ENCODE data around the gene ITGB1BP1. TPM values are rescaled to one million over a fixed set of nuclear protein-coding genes. Genes with fewer than 3 reads are reported as not detected.

The ITGB1BP1 gene
- total RNA-seq, 1 experiment from 2014 or later = 68.7 TPM

- Histone ChIP-seq H3K9me3 (replicated peaks) (no peaks in the 10 kb centered on the region), H3K27ac (no peak overlapping the region), H3K27me3 (no peaks in the 10 kb centered on the region), H3K36me3 (peaks cover 26% of the 10 kb centered on the region), H3K4me1 (peaks cover 19% of the 10 kb centered on the region), H3K4me3 (no peak overlapping the region)
- peak in 1 of 2 experiments; percentile 25 for DNase-seq
Measured at GRCh38 chr2:9380702-9381628, 42.4 kb downstream of the ITGB1BP1 start.

GRCh38 chr2:9379391-9379755, 44.0 kb downstream of the ITGB1BP1 start:
- H3K4me3 ChIP-seq = no peak overlapping the region

GRCh38 chr2:9378433-9379390, 44.6 kb downstream of the ITGB1BP1 start:
- Histone ChIP-seq H3K36me3 (peaks cover 19% of the 10 kb centered on the region), H3K4me1 (peaks cover 19% of the 10 kb centered on the region), H3K4me3 (no peak overlapping the region)

More at GRCh38 chr2:9379391-9379755, 44.0 kb downstream of the ITGB1BP1 start:
- peaks cover 19% of the 10 kb centered on the region for H3K4me1 ChIP-seq
- peaks cover 19% of the 10 kb centered on the region for H3K36me3 ChIP-seq
- H3K27me3 ChIP-seq = no peaks in the 10 kb centered on the region
- no peaks in the 10 kb centered on the region for H3K9me3 ChIP-seq (replicated peaks)
- DNase-seq = no peak
- no peak overlapping the region for H3K27ac ChIP-seq

GRCh38 chr2:9377461-9378097, 45.7 kb downstream of the ITGB1BP1 start:
- Histone ChIP-seq H3K27ac (peak overlapping the region; percentile 18; the same call in 1 of the 2 replicates), H3K4me3 (no peak overlapping the region), H3K27me3 (no peaks in the 10 kb centered on the region), H3K36me3 (peaks cover 13% of the 10 kb centered on the region), H3K9me3 (replicated peaks) (no peaks in the 10 kb centered on the region), H3K4me1 (peaks cover 19% of the 10 kb centered on the region)
- peak in 1 of 2 experiments; percentile 27 for DNase-seq

More at GRCh38 chr2:9378433-9379390, 44.6 kb downstream of the ITGB1BP1 start:
- Histone ChIP-seq H3K27ac (peak overlapping the region; percentile 18), H3K9me3 (replicated peaks) (no peaks in the 10 kb centered on the region), H3K27me3 (no peaks in the 10 kb centered on the region)
- DNase-seq = peak; percentile 76 to 79

GRCh38 chr2:9375857-9376428, 47.4 kb downstream of the ITGB1BP1 start:
- DNase-seq = no peak
- H3K27ac ChIP-seq = no peak overlapping the region
- H3K27me3 ChIP-seq = no peaks in the 10 kb centered on the region

GRCh38 chr2:9374071-9374730, 49.1 kb downstream of the ITGB1BP1 start:
- Histone ChIP-seq H3K4me1 (peaks cover 19% of the 10 kb centered on the region), H3K36me3 (no peaks in the 10 kb centered on the region; the same call in 1 of the 2 replicates), H3K27ac (no peak overlapping the region), H3K4me3 (no peak overlapping the region), H3K27me3 (no peaks in the 10 kb centered on the region), H3K9me3 (replicated peaks) (no peaks in the 10 kb centered on the region)
- no peak for DNase-seq

More at GRCh38 chr2:9375857-9376428, 47.4 kb downstream of the ITGB1BP1 start:
- Histone ChIP-seq H3K9me3 (replicated peaks) (no peaks in the 10 kb centered on the region), H3K4me1 (peaks cover 19% of the 10 kb centered on the region), H3K36me3 (no peaks in the 10 kb centered on the region; the same call in 1 of the 2 replicates), H3K4me3 (no peak overlapping the region)

GRCh38 chr2:9373476-9373875, 49.9 kb downstream of the ITGB1BP1 start:
- Histone ChIP-seq H3K4me1 (peaks cover 14% of the 10 kb centered on the region), H3K9me3 (replicated peaks) (no peaks in the 10 kb centered on the region), H3K36me3 (no peaks in the 10 kb centered on the region; the same call in 1 of the 2 replicates), H3K27ac (no peak overlapping the region), H3K4me3 (no peak overlapping the region), H3K27me3 (no peaks in the 10 kb centered on the region)
- DNase-seq = no peak

- no peak for DNase-seq
- peaks cover 2% of the 10 kb centered on the region for H3K36me3 ChIP-seq
- peaks cover 10% of the 10 kb centered on the region for H3K4me1 ChIP-seq
- H3K4me3 ChIP-seq = no peak overlapping the region
- no peaks in the 10 kb centered on the region for H3K9me3 ChIP-seq (replicated peaks)
- no peak overlapping the region for H3K27ac ChIP-seq
- no peaks in the 10 kb centered on the region for H3K27me3 ChIP-seq
Measured at GRCh38 chr2:9373047-9373446, 50.3 kb downstream of the ITGB1BP1 start.

GRCh38 chr2:9370746-9371145, 52.6 kb downstream of the ITGB1BP1 start:
- Histone ChIP-seq H3K27ac (no peak overlapping the region), H3K4me1 (no peaks in the 10 kb centered on the region), H3K4me3 (no peak overlapping the region), H3K9me3 (replicated peaks) (no peaks in the 10 kb centered on the region), H3K36me3 (peaks cover 10% of the 10 kb centered on the region), H3K27me3 (no peaks in the 10 kb centered on the region)
- DNase-seq = no peak

- Histone ChIP-seq H3K27me3 (no peaks in the 10 kb centered on the region), H3K9me3 (replicated peaks) (no peaks in the 10 kb centered on the region), H3K36me3 (peaks cover 18% of the 10 kb centered on the region), H3K27ac (no peak overlapping the region), H3K4me3 (no peak overlapping the region), H3K4me1 (no peaks in the 10 kb centered on the region)
- no peak for DNase-seq
Measured at GRCh38 chr2:9366026-9366425, 57.3 kb downstream of the ITGB1BP1 start.

- peaks cover 19% of the 10 kb centered on the region for H3K36me3 ChIP-seq
- H3K27ac ChIP-seq = no peak overlapping the region
- H3K4me3 ChIP-seq = no peak overlapping the region
- H3K4me1 ChIP-seq = no peaks in the 10 kb centered on the region
- H3K27me3 ChIP-seq = no peaks in the 10 kb centered on the region
- DNase-seq = no peak
- H3K9me3 ChIP-seq (replicated peaks) = no peaks in the 10 kb centered on the region
Measured at GRCh38 chr2:9365498-9366019, 57.8 kb downstream of the ITGB1BP1 start.

- no peaks in the 10 kb centered on the region for H3K4me1 ChIP-seq
- no peaks in the 10 kb centered on the region for H3K27me3 ChIP-seq
- DNase-seq = no peak
- H3K4me3 ChIP-seq = no peak overlapping the region
- H3K9me3 ChIP-seq (replicated peaks) = no peaks in the 10 kb centered on the region
- no peak overlapping the region for H3K27ac ChIP-seq
- H3K36me3 ChIP-seq = peaks cover 25% of the 10 kb centered on the region
Measured at GRCh38 chr2:9364791-9365497, 58.4 kb downstream of the ITGB1BP1 start.

- Histone ChIP-seq H3K4me1 (no peaks in the 10 kb centered on the region), H3K36me3 (peaks cover 30% of the 10 kb centered on the region), H3K9me3 (replicated peaks) (no peaks in the 10 kb centered on the region), H3K27me3 (no peaks in the 10 kb centered on the region), H3K27ac (no peak overlapping the region), H3K4me3 (no peak overlapping the region)
- DNase-seq = no peak
Measured at GRCh38 chr2:9364373-9364772, 59.0 kb downstream of the ITGB1BP1 start.

Measured in SJCRH30 (cell line).